ENCODE measurements around the gene SYCP3.

SYCP3 gene

GRCh38 chr12:101738920-101739665 is at the start of gene SYCP3:
Gene SYCP3 (minus strand): TSS chr12:101739462. CDS start chr12:101737935, 1,527 bp downstream.
- no peak for DNase-seq (ENCODE audit: low spot score)

- no peak for DNase-seq (ENCODE audit: low spot score)
Observed at GRCh38 chr12:101785671-101786070, 46.4 kb upstream of the SYCP3 start.

- DNase-seq (ENCODE audit: low spot score), result no peak
Observed at GRCh38 chr12:101784376-101784775, 45.1 kb upstream of the SYCP3 start.

GRCh38 chr12:101783838-101784237 is 44.6 kb upstream of the SYCP3 start:
- no peak for DNase-seq (ENCODE audit: low spot score)

- DNase-seq (ENCODE audit: low spot score), result no peak
Observed at GRCh38 chr12:101783150-101783549, 43.9 kb upstream of the SYCP3 start.

GRCh38 chr12:101782273-101782731 is 43.0 kb upstream of the SYCP3 start:
- no peak for DNase-seq (ENCODE audit: low spot score)

- DNase-seq (ENCODE audit: low spot score), result no peak
Observed at GRCh38 chr12:101781834-101782233, 42.6 kb upstream of the SYCP3 start.

GRCh38 chr12:101780599-101780998 is 41.3 kb upstream of the SYCP3 start:
- no peak for DNase-seq (ENCODE audit: low spot score)

GRCh38 chr12:101779626-101780025 is 40.4 kb upstream of the SYCP3 start:
- DNase-seq (ENCODE audit: low spot score), result no peak

- DNase-seq (ENCODE audit: low spot score), result no peak
Observed at GRCh38 chr12:101779200-101779599, 39.9 kb upstream of the SYCP3 start.

GRCh38 chr12:101777978-101778377 is 38.7 kb upstream of the SYCP3 start:
- DNase-seq (ENCODE audit: low spot score), result no peak

- no peak for DNase-seq (ENCODE audit: low spot score)
Observed at GRCh38 chr12:101777485-101777884, 38.2 kb upstream of the SYCP3 start.

- no peak for DNase-seq (ENCODE audit: low spot score)
Observed at GRCh38 chr12:101775816-101776215, 36.6 kb upstream of the SYCP3 start.

GRCh38 chr12:101773650-101774162 is 34.4 kb upstream of the SYCP3 start:
- DNase-seq (ENCODE audit: low spot score), result peak; percentile 82

- DNase-seq (ENCODE audit: low spot score), result no peak
Observed at GRCh38 chr12:101772012-101772775, 32.9 kb upstream of the SYCP3 start.

GRCh38 chr12:101769865-101770264 is 30.6 kb upstream of the SYCP3 start:
- DNase-seq (ENCODE audit: low spot score), result no peak

- DNase-seq (ENCODE audit: low spot score), result no peak
Observed at GRCh38 chr12:101768781-101769180, 29.5 kb upstream of the SYCP3 start.

- DNase-seq (ENCODE audit: low spot score), result no peak
Observed at GRCh38 chr12:101767537-101767936, 28.3 kb upstream of the SYCP3 start.

- no peak for DNase-seq (ENCODE audit: low spot score)
Observed at GRCh38 chr12:101764051-101764792, 25.0 kb upstream of the SYCP3 start.

GRCh38 chr12:101763246-101763931 is 24.1 kb upstream of the SYCP3 start:
- DNase-seq (ENCODE audit: low spot score), result no peak

- no peak for DNase-seq (ENCODE audit: low spot score)
Observed at GRCh38 chr12:101761781-101762180, 22.5 kb upstream of the SYCP3 start.

GRCh38 chr12:101761350-101761749 is 22.1 kb upstream of the SYCP3 start:
- DNase-seq (ENCODE audit: low spot score), result no peak

Data from CD4-positive, alpha-beta T cell treated with Interleukin-2 at 100 ng/mL for 4 hours (primary cell).